Astrocyte (in vitro differentiated cells and primary cell): ENCODE measurements around the gene TMEM269. TPM values are rescaled to one million over a fixed set of nuclear protein-coding genes. Genes with fewer than 3 reads are reported as not detected.
A peak's percentile ranks its signal among the peaks of the same experiment; 100 is the strongest.

Experiments
- DNase-seq: peaks from one replicate; pipeline ENCODE4 v3.0.0-alpha.2; 2010; ENCODE audit warnings: low read depth
- FAIRE-seq: peaks from 2 replicates; lab custom pipeline; 2011; peaks lifted over from hg19 to GRCh38; lab: Jason Lieb, UNC
- H2AFZ ChIP-seq: 2 replicates; pipeline ENCODE4 v1.6.0; 2012; ENCODE audit warnings: low read depth, low read length, inconsistent platforms
- H3K27ac ChIP-seq: 2 replicates; pipeline ENCODE4 v1.5.1; 2011; ENCODE audit warnings: low read depth, low read length, inconsistent platforms
- H3K27me3 ChIP-seq: 2 replicates; pipeline ENCODE4 v1.6.0; 2011; ENCODE audit warnings: low read length, inconsistent platforms; ENCODE audit not compliant: insufficient read depth
- H3K36me3 ChIP-seq: 2 replicates; pipeline ENCODE4 v1.5.1; 2011; ENCODE audit warnings: low read length, inconsistent platforms; ENCODE audit not compliant: insufficient read depth
- H3K4me1 ChIP-seq: 2 replicates; pipeline ENCODE4 v1.5.1; 2011; ENCODE audit warnings: low read length, inconsistent platforms; ENCODE audit not compliant: insufficient read depth
- H3K4me2 ChIP-seq: 2 replicates; pipeline ENCODE4 v1.6.0; 2012; ENCODE audit warnings: low read length, inconsistent platforms
- H3K4me3 ChIP-seq: 2 replicates; pipeline ENCODE4 v1.5.1; 2011; ENCODE audit warnings: low read depth, mild to moderate bottlenecking, low read length, inconsistent platforms; ENCODE audit not compliant: insufficient read depth
- H3K79me2 ChIP-seq: 2 replicates; pipeline ENCODE4 v1.6.0; 2012; ENCODE audit warnings: mild to moderate bottlenecking, low read length, inconsistent platforms; ENCODE audit not compliant: insufficient read depth
- H3K9ac ChIP-seq: 2 replicates; pipeline ENCODE4 v1.6.0; 2012; ENCODE audit warnings: mild to moderate bottlenecking, low read length, inconsistent platforms
- H3K9me3 ChIP-seq: 2 replicates; pipeline ENCODE4 v1.5.1; 2012; ENCODE audit warnings: low read depth, mild to moderate bottlenecking, low read length, inconsistent platforms; ENCODE audit not compliant: insufficient read depth
- H4K20me1 ChIP-seq: 2 replicates; pipeline ENCODE4 v1.6.0; 2012; ENCODE audit warnings: low read length, inconsistent platforms; ENCODE audit not compliant: insufficient read depth
- H3K27ac Mint-ChIP-seq: one replicate; pipeline ENCODE4 v1.8.0; 2021; ENCODE audit warnings: mild to moderate bottlenecking, mixed read lengths; ENCODE audit not compliant: unreplicated experiment
- H3K27me3 Mint-ChIP-seq: one replicate; pipeline ENCODE4 v1.8.0; 2021; ENCODE audit warnings: low read depth, mixed read lengths; ENCODE audit not compliant: unreplicated experiment
- H3K36me3 Mint-ChIP-seq: one replicate; pipeline ENCODE4 v1.8.0; 2021; ENCODE audit warnings: low read depth, mixed read lengths; ENCODE audit not compliant: unreplicated experiment
- H3K4me1 Mint-ChIP-seq: one replicate; pipeline ENCODE4 v1.8.0; 2021; ENCODE audit warnings: low read depth, mixed read lengths; ENCODE audit not compliant: unreplicated experiment
- H3K4me3 Mint-ChIP-seq: one replicate; pipeline ENCODE4 v1.8.0; 2021; ENCODE audit warnings: mild to moderate bottlenecking, moderate library complexity, mixed read lengths; ENCODE audit not compliant: unreplicated experiment
- H3K9me3 Mint-ChIP-seq: one replicate; pipeline ENCODE4 v1.8.0; 2021; ENCODE audit warnings: mild to moderate bottlenecking, mixed read lengths; ENCODE audit not compliant: unreplicated experiment
- CTCF ChIP-seq: IDR thresholded peaks from 2 replicates; pipeline ENCODE4 v1.5.1; 2011; ENCODE audit warnings: low read depth, mild to moderate bottlenecking, inconsistent platforms, low read length, moderate library complexity; ENCODE audit not compliant: insufficient read depth
- EZH2 ChIP-seq: IDR thresholded peaks from 2 replicates; pipeline ENCODE4 v1.6.1; 2012; ENCODE audit warnings: mild to moderate bottlenecking, low read length, inconsistent platforms; ENCODE audit not compliant: insufficient read depth
- total RNA-seq: library from RNA; stranded (reverse); gene quantifications from 2 replicates; pipeline ENCODE4 v1.2.1, GENCODE V29; 2021

The TMEM269 gene
- total RNA-seq, 1 donor from 2014 or later = 0.09 TPM

- no peaks in the 10 kb centered on the region for H3K4me1 ChIP-seq
- Mint-ChIP-seq H3K36me3 (no peaks in the 10 kb centered on the region), H3K4me1 (peaks cover 4% of the 10 kb centered on the region), H3K27me3 (peaks cover 3% of the 10 kb centered on the region), H3K9me3 (peaks cover 2% of the 10 kb centered on the region), H3K4me3 (no peak overlapping the region), H3K27ac (no peak overlapping the region)
- H3K9me3 ChIP-seq = no peaks in the 10 kb centered on the region
- H3K79me2 ChIP-seq = no peaks in the 10 kb centered on the region
- H3K27ac ChIP-seq = no peak overlapping the region
- H3K27me3 ChIP-seq = no peaks in the 10 kb centered on the region
- FAIRE-seq = no peak
- no peak for DNase-seq
- H4K20me1 ChIP-seq = no peaks in the 10 kb centered on the region
- H3K36me3 ChIP-seq = no peaks in the 10 kb centered on the region
- H3K4me3 ChIP-seq = no peak overlapping the region
- no peak overlapping the region for H3K9ac ChIP-seq
- no peak overlapping the region for H2AFZ ChIP-seq
- TF ChIP-seq CTCF = no peak
- TF ChIP-seq EZH2 = no peak
- H3K4me2 ChIP-seq = no peak overlapping the region
Measured at GRCh38 chr1:42735477-42736105, 49.2 kb upstream of the TMEM269 start.

GRCh38 chr1:42736152-42736551 is 48.6 kb upstream of the TMEM269 start:
- Histone ChIP-seq H2AFZ (no peak overlapping the region), H3K4me3 (no peak overlapping the region), H3K27me3 (no peaks in the 10 kb centered on the region), H3K9me3 (no peaks in the 10 kb centered on the region), H3K27ac (no peak overlapping the region), H3K79me2 (no peaks in the 10 kb centered on the region), H3K9ac (no peak overlapping the region), H3K4me1 (no peaks in the 10 kb centered on the region), H3K4me2 (no peak overlapping the region), H4K20me1 (no peaks in the 10 kb centered on the region), H3K36me3 (no peaks in the 10 kb centered on the region)
- Mint-ChIP-seq H3K36me3 (no peaks in the 10 kb centered on the region), H3K27me3 (peaks cover 3% of the 10 kb centered on the region), H3K4me3 (no peak overlapping the region), H3K4me1 (peaks cover 5% of the 10 kb centered on the region), H3K9me3 (peaks cover 2% of the 10 kb centered on the region), H3K27ac (no peak overlapping the region)
- TF ChIP-seq CTCF (no peak), EZH2 (no peak)
- FAIRE-seq (no peak), DNase-seq (no peak)

- FAIRE-seq = no peak
- no peaks in the 10 kb centered on the region for H3K36me3 ChIP-seq
- no peak overlapping the region for H3K4me3 ChIP-seq
- no peaks in the 10 kb centered on the region for H3K4me1 ChIP-seq
- H3K79me2 ChIP-seq = no peaks in the 10 kb centered on the region
- H3K36me3 Mint-ChIP-seq = no peaks in the 10 kb centered on the region
- no peak overlapping the region for H3K4me2 ChIP-seq
- H4K20me1 ChIP-seq = no peaks in the 10 kb centered on the region
- H3K27me3 Mint-ChIP-seq = peaks cover 3% of the 10 kb centered on the region
- peaks cover 2% of the 10 kb centered on the region for H3K9me3 Mint-ChIP-seq
- H3K4me1 Mint-ChIP-seq = peaks cover 5% of the 10 kb centered on the region
- DNase-seq = no peak
- H3K9ac ChIP-seq = no peak overlapping the region
- H2AFZ ChIP-seq = no peak overlapping the region
- H3K27ac ChIP-seq = no peak overlapping the region
- no peaks in the 10 kb centered on the region for H3K27me3 ChIP-seq
- TF ChIP-seq CTCF (no peak), EZH2 (no peak)
- no peaks in the 10 kb centered on the region for H3K9me3 ChIP-seq
- no peak overlapping the region for H3K4me3 Mint-ChIP-seq
- peak overlapping the region; percentile 41 for H3K27ac Mint-ChIP-seq
Measured at GRCh38 chr1:42736571-42737200, 48.1 kb upstream of the TMEM269 start.
